Stimulated activated memory B cell treated with anti-CD40 and anti-IgM and Interleukin-4, amounts not matched to agents 10 μg/mL and 1 μg/mL and 100 μg/mL, for 72 hours (primary cell): ENCODE measurements around the gene AFTPH.
A peak's percentile ranks its signal among the peaks of the same experiment; 100 is the strongest.

Source experiments
- ATAC-seq: fragments of 150-1000 bp; cut with Tn5 transposase; 2 replicates; pipeline ENCODE4 v1.10.0; 2021
- H3K27ac Mint-ChIP-seq: one replicate; pipeline ENCODE4 v1.8.0; 2022; ENCODE audit warnings: mild to moderate bottlenecking, mixed read lengths
- H3K27me3 Mint-ChIP-seq: one replicate; pipeline ENCODE4 v1.8.0; 2022; ENCODE audit warnings: mixed read lengths
- H3K36me3 Mint-ChIP-seq: one replicate; pipeline ENCODE4 v1.8.0; 2022; ENCODE audit warnings: mixed read lengths
- H3K4me1 Mint-ChIP-seq: one replicate; pipeline ENCODE4 v1.8.0; 2022; ENCODE audit warnings: mixed read lengths
- H3K4me3 Mint-ChIP-seq: one replicate; pipeline ENCODE4 v1.8.0; 2022; ENCODE audit warnings: mild to moderate bottlenecking, moderate library complexity, mixed read lengths
- H3K9me3 Mint-ChIP-seq: one replicate; pipeline ENCODE4 v1.8.0; 2022; ENCODE audit warnings: mixed read lengths

The AFTPH gene

GRCh38 chr2:64617631-64618151 lies 93.6 kb downstream of the AFTPH start:
- ATAC-seq: no peak
- H3K27me3 Mint-ChIP-seq: no peaks in the 10 kb centered on the region
- H3K36me3 Mint-ChIP-seq: no peaks in the 10 kb centered on the region
- H3K4me1 Mint-ChIP-seq: peaks cover 10% of the 10 kb centered on the region
- H3K9me3 Mint-ChIP-seq: no peaks in the 10 kb centered on the region
- no peak overlapping the region for H3K4me3 Mint-ChIP-seq
- H3K27ac Mint-ChIP-seq: peak overlapping the region; percentile 65

- no peak for ATAC-seq
- Mint-ChIP-seq H3K27ac (no peak overlapping the region), H3K4me3 (no peak overlapping the region)
These were observed 96.5 kb downstream of the AFTPH start for GRCh38 chr2:64620661-64621060.

GRCh38 chr2:64622443-64623241 lies 98.5 kb downstream of the AFTPH start:
- H3K36me3 Mint-ChIP-seq: no peaks in the 10 kb centered on the region
- no peaks in the 10 kb centered on the region for H3K27me3 Mint-ChIP-seq
- no peak for ATAC-seq
- H3K4me1 Mint-ChIP-seq: peaks cover 25% of the 10 kb centered on the region
- H3K4me3 Mint-ChIP-seq: no peak overlapping the region
- no peaks in the 10 kb centered on the region for H3K9me3 Mint-ChIP-seq
- H3K27ac Mint-ChIP-seq: peak overlapping the region; percentile 40

More at GRCh38 chr2:64620661-64621060, 96.5 kb downstream of the AFTPH start:
- no peaks in the 10 kb centered on the region for H3K36me3 Mint-ChIP-seq
- H3K4me1 Mint-ChIP-seq: peaks cover 19% of the 10 kb centered on the region
- no peaks in the 10 kb centered on the region for H3K9me3 Mint-ChIP-seq
- no peaks in the 10 kb centered on the region for H3K27me3 Mint-ChIP-seq

GRCh38 chr2:64623242-64623850 lies 99.2 kb downstream of the AFTPH start:
- no peak overlapping the region for H3K4me3 Mint-ChIP-seq
- H3K27me3 Mint-ChIP-seq: no peaks in the 10 kb centered on the region
- no peaks in the 10 kb centered on the region for H3K9me3 Mint-ChIP-seq
- peaks cover 19% of the 10 kb centered on the region for H3K4me1 Mint-ChIP-seq
- no peaks in the 10 kb centered on the region for H3K36me3 Mint-ChIP-seq
- peak overlapping the region; percentile 40 for H3K27ac Mint-ChIP-seq
- no peak for ATAC-seq

- ATAC-seq: no peak
- Mint-ChIP-seq H3K27me3 (no peaks in the 10 kb centered on the region), H3K4me1 (peaks cover 25% of the 10 kb centered on the region), H3K36me3 (no peaks in the 10 kb centered on the region), H3K9me3 (no peaks in the 10 kb centered on the region), H3K27ac (peak overlapping the region; percentile 21), H3K4me3 (no peak overlapping the region)
These were observed 100.0 kb downstream of the AFTPH start for GRCh38 chr2:64624108-64624610.

GRCh38 chr2:64624862-64625261 lies 100.7 kb downstream of the AFTPH start:
- peak overlapping the region; percentile 21 for H3K27ac Mint-ChIP-seq

GRCh38 chr2:64625299-64626145 lies 101.4 kb downstream of the AFTPH start:
- peak; percentile 61 for ATAC-seq
- Mint-ChIP-seq H3K4me3 (no peak overlapping the region), H3K27ac (peak overlapping the region; percentile 21), H3K27me3 (no peaks in the 10 kb centered on the region), H3K4me1 (peaks cover 33% of the 10 kb centered on the region), H3K9me3 (no peaks in the 10 kb centered on the region), H3K36me3 (peaks cover 6% of the 10 kb centered on the region)

More at GRCh38 chr2:64624862-64625261, 100.7 kb downstream of the AFTPH start:
- H3K36me3 Mint-ChIP-seq: no peaks in the 10 kb centered on the region
- H3K4me1 Mint-ChIP-seq: peaks cover 27% of the 10 kb centered on the region
- no peak overlapping the region for H3K4me3 Mint-ChIP-seq
- no peaks in the 10 kb centered on the region for H3K27me3 Mint-ChIP-seq
- ATAC-seq: no peak
- no peaks in the 10 kb centered on the region for H3K9me3 Mint-ChIP-seq

- Mint-ChIP-seq H3K27ac (peak overlapping the region; percentile 21), H3K9me3 (no peaks in the 10 kb centered on the region), H3K36me3 (peaks cover 14% of the 10 kb centered on the region), H3K4me3 (no peak overlapping the region), H3K27me3 (no peaks in the 10 kb centered on the region), H3K4me1 (peaks cover 40% of the 10 kb centered on the region)
- ATAC-seq: no peak
These were observed 102.2 kb downstream of the AFTPH start for GRCh38 chr2:64626146-64626809.

GRCh38 chr2:64626963-64627760 lies 103.0 kb downstream of the AFTPH start:
- ATAC-seq: no peak
- peaks cover 40% of the 10 kb centered on the region for H3K4me1 Mint-ChIP-seq
- H3K9me3 Mint-ChIP-seq: no peaks in the 10 kb centered on the region
- H3K27me3 Mint-ChIP-seq: no peaks in the 10 kb centered on the region
- H3K36me3 Mint-ChIP-seq: peaks cover 14% of the 10 kb centered on the region
- no peak overlapping the region for H3K4me3 Mint-ChIP-seq
- H3K27ac Mint-ChIP-seq: peak overlapping the region; percentile 27

GRCh38 chr2:64627860-64628841 lies 104.0 kb downstream of the AFTPH start:
- H3K36me3 Mint-ChIP-seq: peaks cover 20% of the 10 kb centered on the region
- no peak for ATAC-seq
- no peak overlapping the region for H3K4me3 Mint-ChIP-seq
- no peaks in the 10 kb centered on the region for H3K9me3 Mint-ChIP-seq
- H3K27me3 Mint-ChIP-seq: no peaks in the 10 kb centered on the region
- peak overlapping the region; percentile 61 for H3K27ac Mint-ChIP-seq
- peaks cover 45% of the 10 kb centered on the region for H3K4me1 Mint-ChIP-seq

- no peak for ATAC-seq
- Mint-ChIP-seq H3K27me3 (no peaks in the 10 kb centered on the region), H3K27ac (peak overlapping the region; percentile 61), H3K4me1 (peaks cover 50% of the 10 kb centered on the region), H3K9me3 (no peaks in the 10 kb centered on the region), H3K36me3 (peaks cover 25% of the 10 kb centered on the region), H3K4me3 (no peak overlapping the region)
These were observed 105.2 kb downstream of the AFTPH start for GRCh38 chr2:64629329-64629781.

GRCh38 chr2:64629875-64630274 lies 105.7 kb downstream of the AFTPH start:
- H3K4me1 Mint-ChIP-seq: peaks cover 50% of the 10 kb centered on the region
- no peak for ATAC-seq
- no peaks in the 10 kb centered on the region for H3K9me3 Mint-ChIP-seq
- peaks cover 25% of the 10 kb centered on the region for H3K36me3 Mint-ChIP-seq
- H3K27me3 Mint-ChIP-seq: no peaks in the 10 kb centered on the region
- no peak overlapping the region for H3K4me3 Mint-ChIP-seq
- peak overlapping the region; percentile 64 for H3K27ac Mint-ChIP-seq

- no peaks in the 10 kb centered on the region for H3K9me3 Mint-ChIP-seq
- H3K4me3 Mint-ChIP-seq: no peak overlapping the region
- H3K36me3 Mint-ChIP-seq: peaks cover 29% of the 10 kb centered on the region
- H3K4me1 Mint-ChIP-seq: peaks cover 45% of the 10 kb centered on the region
- ATAC-seq: no peak
- H3K27me3 Mint-ChIP-seq: no peaks in the 10 kb centered on the region
- peak overlapping the region; percentile 64 for H3K27ac Mint-ChIP-seq
These were observed 106.6 kb downstream of the AFTPH start for GRCh38 chr2:64630752-64631151.
